Gastroesophageal sphincter (tissue), 3 donors: ENCODE data around the gene IFI16.

ENCODE experiments used
- CTCF ChIP-seq, 4 experiments: fragments of 200-600 bp in 2 of 4; fragments of 450-650 bp in 2 of 4; sonication (generic) in 1 of 4; IDR thresholded peaks; one replicate each; pipeline ENCODE4 v1.5.1; 2017 to 2019; ENCODE audit warnings: antibody characterized with exemption in 4 of 4, mild to moderate bottlenecking in 2 of 4, moderate library complexity in 2 of 4
- POLR2A ChIP-seq, 2 donors: fragments of 450-650 bp; IDR thresholded peaks; one replicate each; pipeline ENCODE4 v1.6.1; 2017; ENCODE audit warnings: antibody characterized with exemption in 2 of 2, mild to moderate bottlenecking in 2 of 2, moderate library complexity in 1 of 2

DNA sequence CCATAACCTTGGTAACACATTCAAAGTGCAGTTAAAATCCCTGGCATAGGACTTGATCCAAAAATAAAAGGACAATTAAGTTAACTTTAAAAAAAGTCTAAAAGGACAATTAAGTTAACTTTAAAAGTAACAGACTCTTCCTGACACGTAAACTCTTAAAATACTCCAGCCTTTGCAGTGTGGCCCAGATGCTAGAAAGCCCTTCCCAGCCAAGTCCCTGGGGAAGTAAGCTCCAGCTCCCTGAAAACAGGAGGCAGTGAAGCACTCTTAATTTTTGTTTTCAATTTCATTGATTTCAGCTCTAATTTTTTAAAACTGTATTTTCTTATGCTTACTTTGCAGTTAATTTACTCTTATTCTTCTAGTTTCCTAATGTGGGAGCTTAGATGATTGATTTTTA lies 71.9 kb downstream of the IFI16 start:
- TF ChIP-seq CTCF (IDR thresholded peaks at IDR 0.05) = no peak
- TF ChIP-seq POLR2A (IDR thresholded peaks at IDR 0.05) = no peak
